ENCODE measurements around the gene ZNF839. TPM values are rescaled to one million over a fixed set of nuclear protein-coding genes. Genes with fewer than 3 reads are reported as not detected.

ZNF839 gene
- total RNA-seq, 2 donors from 2014 or later: 4.2 to 7.0 TPM

GRCh38 chr14:102315121-102315520, 4.4 kb upstream of the ZNF839 start:
- peaks cover 5 to 43% of the 10 kb centered on the region in 2 donors for H3K4me1 ChIP-seq (ENCODE audit: control insufficient read depth in 1 of 2, low read depth in 2 of 2)
- TF ChIP-seq CTCF (IDR thresholded peaks at IDR 0.05): no peak
- ATAC-seq (ENCODE audit: insufficient number of reproducible peaks, low FRiP score, low read depth) (no peak), DNase-seq (ENCODE audit: low spot score) (no peak)
- no peak overlapping the region for H3K27ac ChIP-seq
- no peaks in the 10 kb centered on the region for H3K9me3 ChIP-seq
- no peak overlapping the region for H3K4me3 ChIP-seq
- no peaks in the 10 kb centered on the region for H3K36me3 ChIP-seq
- no peaks in the 10 kb centered on the region for H3K27me3 ChIP-seq (replicated peaks; ENCODE audit: insufficient read depth)

- Histone ChIP-seq H3K36me3 (no peaks in the 10 kb centered on the region), H3K27ac (peak overlapping the region; percentile 64 to 75), H3K4me1 (ENCODE audit: control insufficient read depth in 1 of 2, low read depth in 2 of 2) (peaks cover 5 to 54% of the 10 kb centered on the region in 2 donors), H3K27me3 (replicated peaks; ENCODE audit: insufficient read depth) (no peaks in the 10 kb centered on the region), H3K9me3 (no peaks in the 10 kb centered on the region), H3K4me3 (peak overlapping the region; percentile 75)
- DNase-seq (ENCODE audit: low spot score) (peak; percentile 38), ATAC-seq (ENCODE audit: insufficient number of reproducible peaks, low FRiP score, low read depth) (no peak)
- no peak for TF ChIP-seq CTCF (IDR thresholded peaks at IDR 0.05)
Observed at GRCh38 chr14:102316338-102316742, 3.2 kb upstream of the ZNF839 start.

- H3K9me3 ChIP-seq: no peaks in the 10 kb centered on the region
- H3K4me1 ChIP-seq (ENCODE audit: control insufficient read depth in 1 of 2, low read depth in 2 of 2): peaks cover 5 to 54% of the 10 kb centered on the region in 2 donors
- TF ChIP-seq CTCF (IDR thresholded peaks at IDR 0.05): peak; percentile 60
- H3K36me3 ChIP-seq: no peaks in the 10 kb centered on the region
- H3K27ac ChIP-seq: peak overlapping the region; percentile 64 to 75
- no peaks in the 10 kb centered on the region for H3K27me3 ChIP-seq (replicated peaks; ENCODE audit: insufficient read depth)
- DNase-seq (ENCODE audit: low spot score) (peak; percentile 64), ATAC-seq (ENCODE audit: insufficient number of reproducible peaks, low FRiP score, low read depth) (peak; percentile 64)
- peak overlapping the region; percentile 75 for H3K4me3 ChIP-seq
Observed at GRCh38 chr14:102316743-102317563, 2.6 kb upstream of the ZNF839 start.

GRCh38 chr14:102317564-102318248, 1.8 kb upstream of the ZNF839 start:
- H3K9me3 ChIP-seq: no peaks in the 10 kb centered on the region
- H3K4me1 ChIP-seq (ENCODE audit: control insufficient read depth in 1 of 2, low read depth in 2 of 2): peaks cover 5 to 54% of the 10 kb centered on the region in 2 donors
- no peaks in the 10 kb centered on the region for H3K27me3 ChIP-seq (replicated peaks; ENCODE audit: insufficient read depth)
- DNase-seq (ENCODE audit: low spot score) (no peak), ATAC-seq (ENCODE audit: insufficient number of reproducible peaks, low FRiP score, low read depth) (no peak)
- TF ChIP-seq CTCF (IDR thresholded peaks at IDR 0.05): no peak
- peak overlapping the region; percentile 64 to 75 for H3K27ac ChIP-seq
- H3K36me3 ChIP-seq: no peaks in the 10 kb centered on the region
- H3K4me3 ChIP-seq: peak overlapping the region; percentile 75

GRCh38 chr14:102318781-102319276, 717 bp upstream of the ZNF839 start:
- DNase-seq (ENCODE audit: low spot score): no peak
- peaks cover 5 to 55% of the 10 kb centered on the region in 2 donors for H3K4me1 ChIP-seq (ENCODE audit: control insufficient read depth in 1 of 2, low read depth in 2 of 2)
- TF ChIP-seq CTCF (IDR thresholded peaks at IDR 0.05): no peak
- no peaks in the 10 kb centered on the region for H3K9me3 ChIP-seq
- no peaks in the 10 kb centered on the region for H3K36me3 ChIP-seq
- no peaks in the 10 kb centered on the region for H3K27me3 ChIP-seq (replicated peaks; ENCODE audit: insufficient read depth)
- peak overlapping the region; percentile 75 to 97 for H3K27ac ChIP-seq
- peak; percentile 1 for ATAC-seq (ENCODE audit: insufficient number of reproducible peaks, low FRiP score, low read depth)
- peak overlapping the region; percentile 69 for H3K4me3 ChIP-seq
